BJ (cell line): ENCODE data around the gene COL4A1. TPM values are rescaled to one million over a fixed set of nuclear protein-coding genes. Genes with fewer than 3 reads are reported as not detected.

Source experiments
- CTCF ChIA-PET: fragments of 350-600 bp; formaldehyde crosslinking; extraction: SDS; loops from one replicate; lab custom pipeline; 2021; ENCODE audit warnings: antibody characterized with exemption, inconsistent platforms; lab: Yijun Ruan, JAX
- POLR2A ChIA-PET: fragments of 300-600 bp; sonication (Branson Sonifier 250); formaldehyde crosslinking; extraction: SDS; loops from one replicate; lab custom pipeline; 2021; ENCODE audit warnings: antibody characterized with exemption; lab: Charles Lee
- DNase-seq: peaks from one replicate; pipeline ENCODE4 v3.0.0-alpha.2; 2011; ENCODE audit warnings: low read depth
- H3K27me3 ChIP-seq: 2 replicates; pipeline ENCODE4 v1.6.0; 2011; ENCODE audit warnings: low read length; ENCODE audit not compliant: control insufficient read depth, insufficient read depth
- H3K36me3 ChIP-seq: 2 replicates; pipeline ENCODE4 v1.5.1; 2011; ENCODE audit warnings: low read length; ENCODE audit not compliant: control insufficient read depth, insufficient read depth
- H3K4me3 ChIP-seq: 2 replicates; pipeline ENCODE4 v1.5.1; 2011; ENCODE audit warnings: low read depth, mild to moderate bottlenecking, control low read depth, low read length
- CTCF ChIP-seq: IDR thresholded peaks from 2 replicates; pipeline ENCODE4 v1.5.1; 2011; ENCODE audit warnings: low read depth, mild to moderate bottlenecking, control low read depth, inconsistent platforms, low read length, moderate library complexity; ENCODE audit not compliant: insufficient read depth
- polyA plus RNA-seq: library from polyadenylated mRNA; depleted of rRNA; stranded (reverse); fragments of >200 nt; gene quantifications from 2 replicates; pipeline ENCODE4 v1.2.3, GENCODE V29; 2011

Gene COL4A1
- polyA plus RNA-seq, 1 experiment = 375 TPM

GRCh38 chr13:110199046-110199831, 107.7 kb downstream of the COL4A1 start:
- TF ChIP-seq CTCF = no peak
- Histone ChIP-seq H3K4me3 (no peak overlapping the region), H3K27me3 (no peaks in the 10 kb centered on the region), H3K36me3 (peaks cover 18% of the 10 kb centered on the region)
- DNase-seq = no peak
- POLR2A ChIA-PET = no interaction called here
- CTCF ChIA-PET = no interaction called here

- H3K36me3 ChIP-seq = peaks cover 21% of the 10 kb centered on the region
- H3K4me3 ChIP-seq = no peak overlapping the region
- H3K27me3 ChIP-seq = no peaks in the 10 kb centered on the region
- DNase-seq = no peak
- ChIA-PET POLR2A (no interaction called here), CTCF (interaction anchor here (1.0 kb wide), 1 partner anchor 25 kb away, joined by 3 read pairs; no protein-coding TSS in a partner anchor)
- no peak for TF ChIP-seq CTCF
Measured at GRCh38 chr13:110197471-110197870, 109.5 kb downstream of the COL4A1 start.

GRCh38 chr13:110197026-110197425, 109.9 kb downstream of the COL4A1 start:
- no peak for DNase-seq
- POLR2A ChIA-PET = no interaction called here
- Histone ChIP-seq H3K36me3 (peaks cover 22% of the 10 kb centered on the region), H3K27me3 (no peaks in the 10 kb centered on the region), H3K4me3 (no peak overlapping the region)
- CTCF ChIA-PET = interaction anchor here (1.0 kb wide), 1 partner anchor 25 kb away, joined by 3 read pairs; no protein-coding TSS in a partner anchor
- TF ChIP-seq CTCF = no peak

GRCh38 chr13:110195547-110196485, 111.1 kb downstream of the COL4A1 start:
- ChIA-PET POLR2A (no interaction called here), CTCF (interaction anchor here (0.7 kb wide), 1 partner anchor 13 kb away, joined by 3 read pairs; no protein-coding TSS in a partner anchor)
- DNase-seq = no peak
- Histone ChIP-seq H3K4me3 (no peak overlapping the region), H3K36me3 (peaks cover 24% of the 10 kb centered on the region), H3K27me3 (no peaks in the 10 kb centered on the region)
- no peak for TF ChIP-seq CTCF

GRCh38 chr13:110194451-110194850, 112.5 kb downstream of the COL4A1 start:
- POLR2A ChIA-PET = no interaction called here
- no peak overlapping the region for H3K4me3 ChIP-seq
- TF ChIP-seq CTCF = no peak
- CTCF ChIA-PET = no interaction called here
- H3K27me3 ChIP-seq = no peaks in the 10 kb centered on the region
- no peak for DNase-seq
- H3K36me3 ChIP-seq = peaks cover 21% of the 10 kb centered on the region
